Keratinocyte (primary cell): Measurements from ENCODE around the gene SLC4A2. TPM values are rescaled to one million over a fixed set of nuclear protein-coding genes. Genes with fewer than 3 reads are reported as not detected.

Experiments used
- DNase-seq: peaks from one replicate; pipeline ENCODE4 v3.0.0-alpha.2; 2011; ENCODE audit warnings: low read depth, missing footprints, low spot score
- FAIRE-seq: peaks from 2 replicates; lab custom pipeline; 2011; peaks lifted over from hg19 to GRCh38; lab: Jason Lieb, UNC
- H2AFZ ChIP-seq: 2 replicates; pipeline ENCODE4 v1.6.0; 2012; ENCODE audit warnings: low read length, control low read depth, inconsistent platforms; ENCODE audit not compliant: control insufficient read depth
- H3K27ac ChIP-seq: 2 replicates; pipeline ENCODE4 v1.5.1; 2011; ENCODE audit warnings: low read length; ENCODE audit not compliant: control insufficient read depth, insufficient read depth
- H3K27me3 ChIP-seq: 3 replicates; pipeline ENCODE4 v1.6.0; 2011; ENCODE audit warnings: low read length; ENCODE audit not compliant: control insufficient read depth, insufficient read depth; ENCODE audit errors: extremely low read depth
- H3K36me3 ChIP-seq, 2 experiments: 2 replicates in 1 of 2; 3 replicates in 1 of 2; pipeline ENCODE4 v1.5.1; 2011; ENCODE audit warnings: low read length in 2 of 2, mild to moderate bottlenecking in 1 of 2; ENCODE audit not compliant: control insufficient read depth in 2 of 2, insufficient read depth in 2 of 2; ENCODE audit errors: extremely low read depth in 1 of 2
- H3K4me1 ChIP-seq: 3 replicates; pipeline ENCODE4 v1.5.1; 2011; ENCODE audit warnings: low read length; ENCODE audit not compliant: control insufficient read depth, insufficient read depth; ENCODE audit errors: extremely low read depth
- H3K4me2 ChIP-seq: 3 replicates; pipeline ENCODE4 v1.6.0; 2011; ENCODE audit warnings: low read depth, low read length; ENCODE audit not compliant: control insufficient read depth, insufficient read depth; ENCODE audit errors: extremely low read depth
- H3K4me3 ChIP-seq, 3 experiments: fragments of 200-600 bp in 1 of 3; sonication (generic) in 1 of 3; 2 replicates in 2 of 3; 3 replicates in 1 of 3; pipeline ENCODE4 v1.5.1; 2011 to 2016; ENCODE audit warnings: low read length in 3 of 3, mild to moderate bottlenecking in 3 of 3, control low read depth in 2 of 3, inconsistent platforms in 1 of 3, low read depth in 1 of 3, mixed read lengths in 1 of 3, mixed run types in 1 of 3, moderate library complexity in 1 of 3; ENCODE audit not compliant: control insufficient read depth in 2 of 3, insufficient read depth in 2 of 3; ENCODE audit errors: extremely low read depth in 1 of 3
- H3K79me2 ChIP-seq: 2 replicates; pipeline ENCODE4 v1.6.0; 2012; ENCODE audit warnings: low read length; ENCODE audit not compliant: control insufficient read depth, insufficient read depth
- H3K9ac ChIP-seq: 3 replicates; pipeline ENCODE4 v1.6.0; 2011; ENCODE audit warnings: low read length; ENCODE audit not compliant: control insufficient read depth, insufficient read depth; ENCODE audit errors: extremely low read depth
- H3K9me1 ChIP-seq: 3 replicates; pipeline ENCODE4 v1.6.0; 2011; ENCODE audit warnings: low read length; ENCODE audit not compliant: control insufficient read depth, insufficient read depth; ENCODE audit errors: extremely low read depth
- H3K9me3 ChIP-seq: 2 replicates; pipeline ENCODE4 v1.5.1; 2012; ENCODE audit warnings: low read depth, low read length; ENCODE audit not compliant: control insufficient read depth
- H4K20me1 ChIP-seq: 3 replicates; pipeline ENCODE4 v1.6.0; 2011; ENCODE audit warnings: low read length; ENCODE audit not compliant: control insufficient read depth, insufficient read depth; ENCODE audit errors: extremely low read depth
- CTCF ChIP-seq, 3 experiments: IDR thresholded peaks in 1 of 3; conservative IDR thresholded peaks in 1 of 3; optimal IDR thresholded peaks in 1 of 3; 2 replicates in 2 of 3; 3 replicates in 1 of 3; pipeline versions ENCODE3 to v1.5.1; 2011; ENCODE audit warnings: low read length in 3 of 3, mild to moderate bottlenecking in 3 of 3, moderate library complexity in 2 of 3, control low read depth in 1 of 3, inconsistent platforms in 1 of 3; ENCODE audit not compliant: insufficient read depth in 2 of 3; ENCODE audit errors: extremely low read depth in 1 of 3
- EZH2 ChIP-seq: IDR thresholded peaks from one replicate; pipeline ENCODE4 v1.6.1; 2012; ENCODE audit warnings: inconsistent platforms, mild to moderate bottlenecking, low read length, moderate library complexity
- dilution Hi-C: fragments of 300-500 bp; cut with MboI; formaldehyde crosslinking; loops from one replicate; pipeline ENCODE4 v1.7.0; 2020; ENCODE audit warnings: low sequenced_read_pairs; ENCODE audit not compliant: extremely low pct_ligation_motif_present
- polyA plus RNA-seq, 5 experiments: library from polyadenylated mRNA; depleted of rRNA in 3 of 5; stranded (reverse) in 3 of 5; stranded (forward) in 1 of 5; unstranded in 1 of 5; fragments of >200 nt; gene quantifications; 1 replicate in 1 of 5; 2 replicates in 3 of 5; 3 replicates in 1 of 5; pipeline versions ENCODE4 v1.2.1 to v1.2.3, GENCODE V29; 2011 to 2012; ENCODE audit warnings: missing spikeins in 2 of 5, low read depth in 1 of 5, low replicate concordance in 1 of 5

Gene SLC4A2
- polyA plus RNA-seq, 1 donor (not counting 4 experiments of a cell fraction or from before 2014, with no cell fraction given): 33.8 TPM

DNA sequence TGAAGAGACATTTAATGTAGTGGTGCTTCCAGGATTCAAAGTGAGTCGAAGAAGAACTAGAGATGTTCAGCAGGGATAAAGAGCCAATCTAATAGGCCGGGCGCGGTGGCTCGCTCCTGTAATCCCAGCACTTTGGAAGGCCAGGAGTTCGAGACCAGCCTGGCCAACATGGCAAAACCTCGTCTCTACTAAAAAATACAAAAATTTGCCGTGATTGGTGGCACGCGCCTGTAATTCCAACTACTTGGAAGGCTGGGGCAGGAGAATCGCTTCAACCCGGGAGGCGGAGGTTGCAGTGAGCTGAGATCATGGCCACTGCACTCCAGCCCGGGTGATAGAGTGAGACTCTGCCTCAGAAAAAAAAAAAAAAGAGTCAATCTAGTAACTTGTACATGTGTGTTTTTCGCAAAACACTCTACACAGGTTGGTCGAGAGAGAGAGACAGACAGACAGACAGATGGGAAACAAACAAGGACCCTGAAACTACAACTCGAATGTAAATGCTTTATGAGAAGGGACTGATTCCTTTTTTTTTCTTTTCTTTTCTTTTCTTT lies 30.4 kb upstream of the SLC4A2 start:
- TF ChIP-seq CTCF (optimal IDR thresholded peaks at IDR 0.05 in 1 of 3, IDR thresholded peaks at IDR 0.05 in 1 of 3, conservative IDR thresholded peaks at IDR 0.05 in 1 of 3; ENCODE audit: extremely low read depth in 1 of 3, insufficient read depth in 2 of 3, low read length in 3 of 3) (no peak), EZH2 (no peak)
- no peaks in the 10 kb centered on the region for H3K27me3 ChIP-seq
- H3K4me2 ChIP-seq: peak overlapping the region; percentile 72
- peaks cover 2% of the 10 kb centered on the region for H3K9me1 ChIP-seq
- peaks cover 21% of the 10 kb centered on the region for H3K4me1 ChIP-seq
- H3K79me2 ChIP-seq: peaks cover 6% of the 10 kb centered on the region
- peak overlapping the region; percentile 50 to 94 (median 75) for H3K4me3 ChIP-seq
- peak overlapping the region; percentile 95 for H3K9ac ChIP-seq
- dilution Hi-C loops: no loop called here
- DNase-seq (no peak), FAIRE-seq (no peak)
- peaks cover 3 to 8% of the 10 kb centered on the region in 2 experiments for H3K36me3 ChIP-seq
- peak overlapping the region; percentile 97 for H3K27ac ChIP-seq
- no peaks in the 10 kb centered on the region for H4K20me1 ChIP-seq
- no peaks in the 10 kb centered on the region for H3K9me3 ChIP-seq
- H2AFZ ChIP-seq: peak overlapping the region; percentile 85

DNA sequence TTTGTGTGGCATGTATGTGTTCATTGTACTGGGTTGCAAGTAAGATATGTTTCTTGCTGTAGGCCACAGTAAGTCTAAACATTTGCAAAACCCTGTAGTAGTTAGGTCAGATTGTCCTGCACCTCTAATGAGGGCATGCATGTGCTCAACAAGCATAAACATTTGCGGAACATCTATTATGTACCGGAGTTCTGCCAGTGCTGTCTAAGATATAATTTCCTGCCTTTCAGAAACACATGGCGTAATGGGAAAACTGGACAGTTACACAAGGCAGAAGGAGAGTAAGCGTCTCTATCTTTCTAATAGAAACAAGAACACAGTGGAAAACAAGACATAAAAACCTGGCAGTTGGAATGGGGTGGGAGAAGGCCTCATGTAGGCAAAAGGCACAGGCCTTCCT lies 28.4 kb upstream of the SLC4A2 start:
- peaks cover 2% of the 10 kb centered on the region for H3K9me1 ChIP-seq
- dilution Hi-C loops: no loop called here
- H3K4me2 ChIP-seq: no peak overlapping the region

More for the DNA sequence above, 28.4 kb upstream of the SLC4A2 start:
- Histone ChIP-seq H2AFZ (no peak overlapping the region), H3K27me3 (no peaks in the 10 kb centered on the region), H3K4me3 (no peak overlapping the region), H3K9me3 (no peaks in the 10 kb centered on the region), H3K27ac (no peak overlapping the region), H4K20me1 (no peaks in the 10 kb centered on the region), H3K9ac (no peak overlapping the region), H3K4me1 (peaks cover 16% of the 10 kb centered on the region), H3K36me3 (peaks cover 17 to 20% of the 10 kb centered on the region in 2 experiments), H3K79me2 (peaks cover 6% of the 10 kb centered on the region)
- DNase-seq (no peak), FAIRE-seq (no peak)
- no peak for TF ChIP-seq EZH2
- TF ChIP-seq CTCF (optimal IDR thresholded peaks at IDR 0.05 in 1 of 3, IDR thresholded peaks at IDR 0.05 in 1 of 3, conservative IDR thresholded peaks at IDR 0.05 in 1 of 3; ENCODE audit: extremely low read depth in 1 of 3, insufficient read depth in 2 of 3, low read length in 3 of 3): no peak
